HepG2 (cell line): Measurements from ENCODE around the gene GRB10. TPM values are rescaled to one million over a fixed set of nuclear protein-coding genes. Genes with fewer than 3 reads are reported as not detected.
A peak's percentile ranks its signal among the peaks of the same experiment; 100 is the strongest.

Source experiments
- ARNTL ChIP-seq: sonication (generic); formaldehyde crosslinking; IDR thresholded peaks from 2 replicates; pipeline ENCODE4 v1.4.0; 2020; ENCODE audit warnings: mild to moderate bottlenecking, missing genetic modification reagents
- ELF3 ChIP-seq: IDR thresholded peaks from 2 replicates; pipeline ENCODE4 v1.6.1; 2016; ENCODE audit warnings: missing genetic modification reagents, missing compliant biosample characterization
- HIVEP1 ChIP-seq: sonication (generic); formaldehyde crosslinking; IDR thresholded peaks from 2 replicates; pipeline ENCODE4 v1.4.0; 2020; ENCODE audit warnings: mild to moderate bottlenecking, missing genetic modification reagents
- HMGA1 ChIP-seq: sonication (generic); formaldehyde crosslinking; conservative IDR thresholded peaks from 2 replicates; pipeline ENCODE4 v1.4.0; 2020; ENCODE audit warnings: missing genetic modification reagents
- KLF12 ChIP-seq: sonication (generic); formaldehyde crosslinking; IDR thresholded peaks from 2 replicates; pipeline ENCODE4 v1.4.0; 2020; ENCODE audit warnings: missing genetic modification reagents, borderline replicate concordance
- MAF1 ChIP-seq: sonication (generic); formaldehyde crosslinking; IDR thresholded peaks from 2 replicates; pipeline ENCODE4 v1.5.0; 2020; ENCODE audit warnings: missing genetic modification reagents, borderline replicate concordance
- MBNL3 ChIP-seq: fragments of 250-450 bp; sonication (Bioruptor Pico); conservative IDR thresholded peaks from 2 replicates; pipeline ENCODE4 v1.8.0; 2022; ENCODE audit warnings: mild to moderate bottlenecking, inconsistent platforms
- MIXL1 ChIP-seq: IDR thresholded peaks from 2 replicates; pipeline ENCODE4 v1.6.1; 2016
- NRL ChIP-seq: sonication (generic); formaldehyde crosslinking; IDR thresholded peaks from 2 replicates; pipeline ENCODE4 v1.5.0; 2020; ENCODE audit warnings: missing genetic modification reagents, mild to moderate bottlenecking, moderate library complexity, borderline replicate concordance
- PHF8 ChIP-seq: sonication (generic); formaldehyde crosslinking; IDR thresholded peaks from 2 replicates; pipeline ENCODE4 v1.5.0; 2020; ENCODE audit warnings: missing genetic modification reagents
- POLR2AphosphoS2 ChIP-seq: IDR thresholded peaks from 2 replicates; pipeline ENCODE4 v1.6.1; 2011; ENCODE audit warnings: low read depth, low read length, improper control_type of control experiment
- PRPF4 ChIP-seq: fragments of 200-400 bp; formaldehyde crosslinking; IDR thresholded peaks from 2 replicates; pipeline ENCODE4 v1.6.1; 2016; ENCODE audit warnings: low read length, low read depth; ENCODE audit not compliant: poor library complexity, severe bottlenecking
- RCOR2 ChIP-seq: IDR thresholded peaks from 2 replicates; pipeline ENCODE4 v1.6.1; 2016; ENCODE audit warnings: missing biosample characterization, missing genetic modification reagents
- RFX3 ChIP-seq: IDR thresholded peaks from 2 replicates; pipeline ENCODE4 v1.6.1; 2016; ENCODE audit warnings: missing biosample characterization, missing genetic modification reagents
- RXRB ChIP-seq: IDR thresholded peaks from 2 replicates; pipeline ENCODE4 v1.6.1; 2016; ENCODE audit warnings: borderline replicate concordance, missing genetic modification reagents, missing compliant biosample characterization
- SCMH1 ChIP-seq: sonication (generic); formaldehyde crosslinking; IDR thresholded peaks from 2 replicates; pipeline ENCODE4 v1.9.0; 2021; ENCODE audit warnings: missing genetic modification reagents, mild to moderate bottlenecking, borderline replicate concordance
- SMC3 ChIP-seq: IDR thresholded peaks from 2 replicates; pipeline ENCODE4 v1.6.1; 2011; ENCODE audit warnings: low read length, improper control_type of control experiment
- TSC22D2 ChIP-seq: sonication (generic); formaldehyde crosslinking; IDR thresholded peaks from 2 replicates; pipeline ENCODE4 v1.5.1; 2020; ENCODE audit warnings: missing genetic modification reagents, mild to moderate bottlenecking, borderline replicate concordance
- ZBTB21 ChIP-seq: sonication (generic); formaldehyde crosslinking; IDR thresholded peaks from 2 replicates; pipeline ENCODE4 v1.4.0; 2020; ENCODE audit warnings: missing genetic modification reagents
- ZNF230 ChIP-seq: sonication (generic); formaldehyde crosslinking; IDR thresholded peaks from 2 replicates; pipeline ENCODE4 v1.4.0; 2020; ENCODE audit warnings: mild to moderate bottlenecking, missing genetic modification reagents
- ZNF264 ChIP-seq: sonication (generic); formaldehyde crosslinking; IDR thresholded peaks from 2 replicates; pipeline ENCODE4 v1.4.0; 2020; ENCODE audit warnings: missing genetic modification reagents
- ZNF331 ChIP-seq: sonication (generic); formaldehyde crosslinking; IDR thresholded peaks from 2 replicates; pipeline ENCODE4 v1.4.0; 2020; ENCODE audit warnings: missing genetic modification reagents
- ZNF367 ChIP-seq: sonication (generic); formaldehyde crosslinking; IDR thresholded peaks from 2 replicates; pipeline ENCODE4 v1.4.0; 2020; ENCODE audit warnings: missing genetic modification reagents, borderline replicate concordance
- polyA plus RNA-seq, 8 experiments: library from polyadenylated mRNA; depleted of rRNA in 3 of 8; stranded (reverse) in 7 of 8; unstranded in 1 of 8; fragments of >200 nt; fragmentation: Illumina TruSeq in 4 of 8; extraction: Trizol in 4 of 8; gene quantifications; 2 replicates each; pipeline versions ENCODE4 v1.2.1 to v1.2.3, GENCODE V29; 2011 to 2016; ENCODE audit warnings: low read depth in 4 of 8, missing spikeins in 1 of 8, mixed read lengths in 1 of 8; ENCODE audit not compliant: insufficient read depth in 1 of 8
- total RNA-seq, 5 experiments: library from RNA; depleted of rRNA; stranded (reverse); fragments of >200 nt; fragmentation: Illumina TruSeq; extraction: Trizol; gene quantifications; 2 replicates each; pipeline ENCODE4 v1.2.3, GENCODE V29; 2016; ENCODE audit warnings: low read depth in 1 of 5
- TF ChIP-seq, protein P1 (sequence below): sonication (generic); formaldehyde crosslinking; IDR thresholded peaks from 2 replicates; pipeline ENCODE4 v1.5.0; 2020; ENCODE audit warnings: missing genetic modification reagents, mild to moderate bottlenecking, borderline replicate concordance
- TF ChIP-seq, protein P2 (sequence below): sonication (generic); formaldehyde crosslinking; IDR thresholded peaks from 2 replicates; pipeline ENCODE4 v1.4.0; 2020; ENCODE audit warnings: mild to moderate bottlenecking, missing genetic modification reagents
- TF ChIP-seq, protein P3 (sequence below): sonication (generic); formaldehyde crosslinking; IDR thresholded peaks from 2 replicates; pipeline ENCODE4 v1.4.0; 2020; ENCODE audit warnings: missing genetic modification reagents, borderline replicate concordance

GRB10 gene
- total and polyA plus RNA-seq, 2 of the 13 experiments (the other 11 are each of a cell fraction or from before 2014, with no cell fraction given), result 4.0 to 6.8 TPM

- TF ChIP-seq, protein P1, sequence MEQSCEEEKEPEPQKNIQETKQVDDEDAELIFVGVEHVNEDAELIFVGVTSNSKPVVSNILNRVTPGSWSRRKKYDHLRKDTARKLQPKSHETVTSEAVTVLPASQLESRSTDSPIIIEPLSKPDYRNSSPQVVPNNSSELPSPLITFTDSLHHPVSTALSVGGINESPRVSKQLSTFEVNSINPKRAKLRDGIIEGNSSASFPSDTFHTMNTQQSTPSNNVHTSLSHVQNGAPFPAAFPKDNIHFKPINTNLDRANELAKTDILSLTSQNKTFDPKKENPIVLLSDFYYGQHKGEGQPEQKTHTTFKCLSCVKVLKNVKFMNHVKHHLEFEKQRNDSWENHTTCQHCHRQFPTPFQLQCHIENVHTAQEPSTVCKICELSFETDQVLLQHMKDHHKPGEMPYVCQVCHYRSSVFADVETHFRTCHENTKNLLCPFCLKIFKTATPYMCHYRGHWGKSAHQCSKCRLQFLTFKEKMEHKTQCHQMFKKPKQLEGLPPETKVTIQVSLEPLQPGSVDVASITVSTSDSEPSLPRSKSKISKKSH (CRISPR knock-in tag), result 0 out of 2 replicates have a peak, but pooled peaks have one; percentile 28
- TF ChIP-seq NRL (no peak), ZNF331 (0 out of 2 replicates have a peak, but pooled peaks have one; percentile 6), ARNTL (0 out of 2 replicates have a peak, but pooled peaks have one; percentile 51), MAF1 (CRISPR knock-in tag) (no peak), MBNL3 (CRISPR knock-in tag) (no peak), RFX3 (CRISPR knock-in tag) (no peak), ZNF264 (CRISPR knock-in tag) (no peak), ZBTB21 (CRISPR knock-in tag) (no peak), PRPF4 (no peak), RXRB (CRISPR knock-in tag) (0 out of 2 replicates have a peak, but pooled peaks have one; percentile 23), MIXL1 (CRISPR knock-in tag) (no peak), TSC22D2 (CRISPR knock-in tag) (no peak), ZNF367 (CRISPR knock-in tag) (no peak), KLF12 (no peak), ZNF230 (CRISPR knock-in tag) (peak; percentile 65; the same call in 1 of the 2 replicates), ELF3 (peak; percentile 23; the same call in 1 of the 2 replicates), SCMH1 (CRISPR knock-in tag) (no peak), HMGA1 (no peak), PHF8 (peak; percentile 38; the same call in 1 of the 2 replicates), POLR2AphosphoS2 (no peak), RCOR2 (CRISPR knock-in tag) (peak; percentile 20; the same call in 1 of the 2 replicates), HIVEP1 (CRISPR knock-in tag) (no peak), SMC3 (peak; percentile 26; the same call in 1 of the 2 replicates)
- TF ChIP-seq, protein P2, sequence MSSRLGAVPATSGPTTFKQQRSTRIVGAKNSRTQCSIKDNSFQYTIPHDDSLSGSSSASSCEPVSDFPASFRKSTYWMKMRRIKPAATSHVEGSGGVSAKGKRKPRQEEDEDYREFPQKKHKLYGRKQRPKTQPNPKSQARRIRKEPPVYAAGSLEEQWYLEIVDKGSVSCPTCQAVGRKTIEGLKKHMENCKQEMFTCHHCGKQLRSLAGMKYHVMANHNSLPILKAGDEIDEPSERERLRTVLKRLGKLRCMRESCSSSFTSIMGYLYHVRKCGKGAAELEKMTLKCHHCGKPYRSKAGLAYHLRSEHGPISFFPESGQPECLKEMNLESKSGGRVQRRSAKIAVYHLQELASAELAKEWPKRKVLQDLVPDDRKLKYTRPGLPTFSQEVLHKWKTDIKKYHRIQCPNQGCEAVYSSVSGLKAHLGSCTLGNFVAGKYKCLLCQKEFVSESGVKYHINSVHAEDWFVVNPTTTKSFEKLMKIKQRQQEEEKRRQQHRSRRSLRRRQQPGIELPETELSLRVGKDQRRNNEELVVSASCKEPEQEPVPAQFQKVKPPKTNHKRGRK (CRISPR knock-in tag), result no peak
- TF ChIP-seq, protein P3, sequence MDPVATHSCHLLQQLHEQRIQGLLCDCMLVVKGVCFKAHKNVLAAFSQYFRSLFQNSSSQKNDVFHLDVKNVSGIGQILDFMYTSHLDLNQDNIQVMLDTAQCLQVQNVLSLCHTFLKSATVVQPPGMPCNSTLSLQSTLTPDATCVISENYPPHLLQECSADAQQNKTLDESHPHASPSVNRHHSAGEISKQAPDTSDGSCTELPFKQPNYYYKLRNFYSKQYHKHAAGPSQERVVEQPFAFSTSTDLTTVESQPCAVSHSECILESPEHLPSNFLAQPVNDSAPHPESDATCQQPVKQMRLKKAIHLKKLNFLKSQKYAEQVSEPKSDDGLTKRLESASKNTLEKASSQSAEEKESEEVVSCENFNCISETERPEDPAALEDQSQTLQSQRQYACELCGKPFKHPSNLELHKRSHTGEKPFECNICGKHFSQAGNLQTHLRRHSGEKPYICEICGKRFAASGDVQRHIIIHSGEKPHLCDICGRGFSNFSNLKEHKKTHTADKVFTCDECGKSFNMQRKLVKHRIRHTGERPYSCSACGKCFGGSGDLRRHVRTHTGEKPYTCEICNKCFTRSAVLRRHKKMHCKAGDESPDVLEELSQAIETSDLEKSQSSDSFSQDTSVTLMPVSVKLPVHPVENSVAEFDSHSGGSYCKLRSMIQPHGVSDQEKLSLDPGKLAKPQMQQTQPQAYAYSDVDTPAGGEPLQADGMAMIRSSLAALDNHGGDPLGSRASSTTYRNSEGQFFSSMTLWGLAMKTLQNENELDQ (CRISPR knock-in tag), result no peak
Measured at GRCh38 chr7:50614721-50615518, 167.8 kb downstream of the GRB10 start (continued).
